Ishikawa (cell line): ENCODE data around the gene CD9.

Experiments
- CEBPB ChIP-seq: IDR thresholded peaks from 2 replicates; pipeline ENCODE4 v1.6.1; 2012
- CREB1 ChIP-seq: IDR thresholded peaks from 2 replicates; pipeline ENCODE4 v1.6.1; 2012; ENCODE audit warnings: low read depth
- EGR1 ChIP-seq: IDR thresholded peaks from 2 replicates; pipeline ENCODE4 v1.6.1; 2012
- EP300 ChIP-seq: IDR thresholded peaks from 2 replicates; pipeline ENCODE4 v1.6.1; 2012; ENCODE audit warnings: borderline replicate concordance
- FOXM1 ChIP-seq: IDR thresholded peaks from 2 replicates; pipeline ENCODE4 v1.6.1; 2012; ENCODE audit warnings: low read depth, borderline replicate concordance
- MAX ChIP-seq: IDR thresholded peaks from 2 replicates; pipeline ENCODE4 v1.6.1; 2012
- NFIC ChIP-seq: IDR thresholded peaks from 2 replicates; pipeline ENCODE4 v1.6.1; 2012
- RAD21 ChIP-seq: IDR thresholded peaks from 2 replicates; pipeline ENCODE4 v1.6.1; 2012; ENCODE audit warnings: low read depth
- TAF1 ChIP-seq: IDR thresholded peaks from 2 replicates; pipeline ENCODE4 v1.6.1; 2012; ENCODE audit warnings: low read depth, mild to moderate bottlenecking
- TCF12 ChIP-seq: IDR thresholded peaks from 2 replicates; pipeline ENCODE4 v1.6.1; 2012; ENCODE audit warnings: low read depth
- TEAD4 ChIP-seq: IDR thresholded peaks from 2 replicates; pipeline ENCODE4 v1.6.1; 2012
- YY1 ChIP-seq: IDR thresholded peaks from 2 replicates; pipeline ENCODE4 v1.6.1; 2012; ENCODE audit warnings: low read depth
- ZBTB7A ChIP-seq: IDR thresholded peaks from 2 replicates; pipeline ENCODE4 v1.6.1; 2012; ENCODE audit warnings: low read depth
- TF ChIP-seq, protein P1 (sequence below): IDR thresholded peaks from 2 replicates; pipeline ENCODE4 v1.6.1; 2012; ENCODE audit warnings: low read depth, mild to moderate bottlenecking
- TF ChIP-seq, protein P2 (sequence below): IDR thresholded peaks from 2 replicates; pipeline ENCODE4 v1.6.1; 2012

The CD9 gene

GRCh38 chr12:6205761-6206160, 5.6 kb downstream of the CD9 start:
- TF ChIP-seq, protein P1, sequence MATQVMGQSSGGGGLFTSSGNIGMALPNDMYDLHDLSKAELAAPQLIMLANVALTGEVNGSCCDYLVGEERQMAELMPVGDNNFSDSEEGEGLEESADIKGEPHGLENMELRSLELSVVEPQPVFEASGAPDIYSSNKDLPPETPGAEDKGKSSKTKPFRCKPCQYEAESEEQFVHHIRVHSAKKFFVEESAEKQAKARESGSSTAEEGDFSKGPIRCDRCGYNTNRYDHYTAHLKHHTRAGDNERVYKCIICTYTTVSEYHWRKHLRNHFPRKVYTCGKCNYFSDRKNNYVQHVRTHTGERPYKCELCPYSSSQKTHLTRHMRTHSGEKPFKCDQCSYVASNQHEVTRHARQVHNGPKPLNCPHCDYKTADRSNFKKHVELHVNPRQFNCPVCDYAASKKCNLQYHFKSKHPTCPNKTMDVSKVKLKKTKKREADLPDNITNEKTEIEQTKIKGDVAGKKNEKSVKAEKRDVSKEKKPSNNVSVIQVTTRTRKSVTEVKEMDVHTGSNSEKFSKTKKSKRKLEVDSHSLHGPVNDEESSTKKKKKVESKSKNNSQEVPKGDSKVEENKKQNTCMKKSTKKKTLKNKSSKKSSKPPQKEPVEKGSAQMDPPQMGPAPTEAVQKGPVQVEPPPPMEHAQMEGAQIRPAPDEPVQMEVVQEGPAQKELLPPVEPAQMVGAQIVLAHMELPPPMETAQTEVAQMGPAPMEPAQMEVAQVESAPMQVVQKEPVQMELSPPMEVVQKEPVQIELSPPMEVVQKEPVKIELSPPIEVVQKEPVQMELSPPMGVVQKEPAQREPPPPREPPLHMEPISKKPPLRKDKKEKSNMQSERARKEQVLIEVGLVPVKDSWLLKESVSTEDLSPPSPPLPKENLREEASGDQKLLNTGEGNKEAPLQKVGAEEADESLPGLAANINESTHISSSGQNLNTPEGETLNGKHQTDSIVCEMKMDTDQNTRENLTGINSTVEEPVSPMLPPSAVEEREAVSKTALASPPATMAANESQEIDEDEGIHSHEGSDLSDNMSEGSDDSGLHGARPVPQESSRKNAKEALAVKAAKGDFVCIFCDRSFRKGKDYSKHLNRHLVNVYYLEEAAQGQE = no peak
- TF ChIP-seq CEBPB = no peak
- TF ChIP-seq CREB1 = no peak
- TF ChIP-seq EP300 = no peak
- TF ChIP-seq EGR1 = no peak
- TF ChIP-seq NFIC = no peak
- no peak for TF ChIP-seq YY1
- TF ChIP-seq TAF1 = no peak
- TF ChIP-seq TCF12 = no peak
- no peak for TF ChIP-seq RAD21
- no peak for TF ChIP-seq TEAD4

DNA sequence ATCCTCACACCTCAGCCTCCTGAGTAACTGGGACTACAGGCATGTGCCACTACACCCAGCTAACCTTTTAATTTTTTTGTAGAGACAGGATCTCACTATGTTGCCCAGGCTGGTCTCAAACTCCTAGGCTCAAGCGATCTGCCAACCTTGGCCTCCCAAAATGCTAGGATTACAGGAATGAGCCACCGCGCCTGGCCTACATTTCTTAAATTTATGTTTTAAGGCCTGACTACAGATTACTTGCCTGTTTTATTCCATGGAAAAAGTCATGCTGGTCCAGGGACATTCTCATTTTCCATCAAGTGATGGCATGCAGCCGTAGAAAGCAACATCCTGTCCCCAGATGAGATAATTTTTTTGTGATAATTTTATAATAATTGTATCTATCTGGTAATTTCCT, 6.1 kb downstream of the CD9 start:
- TF ChIP-seq MAX = no peak
- TF ChIP-seq NFIC = no peak
- no peak for TF ChIP-seq ZBTB7A
- no peak for TF ChIP-seq TAF1
- no peak for TF ChIP-seq EGR1
- TF ChIP-seq TEAD4 = no peak
- TF ChIP-seq RAD21 = no peak
- no peak for TF ChIP-seq CEBPB
- TF ChIP-seq, protein P1 = no peak
- TF ChIP-seq TCF12 = no peak
- TF ChIP-seq YY1 = no peak
- TF ChIP-seq, protein P2, sequence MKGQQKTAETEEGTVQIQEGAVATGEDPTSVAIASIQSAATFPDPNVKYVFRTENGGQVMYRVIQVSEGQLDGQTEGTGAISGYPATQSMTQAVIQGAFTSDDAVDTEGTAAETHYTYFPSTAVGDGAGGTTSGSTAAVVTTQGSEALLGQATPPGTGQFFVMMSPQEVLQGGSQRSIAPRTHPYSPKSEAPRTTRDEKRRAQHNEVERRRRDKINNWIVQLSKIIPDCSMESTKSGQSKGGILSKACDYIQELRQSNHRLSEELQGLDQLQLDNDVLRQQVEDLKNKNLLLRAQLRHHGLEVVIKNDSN = no peak

DNA sequence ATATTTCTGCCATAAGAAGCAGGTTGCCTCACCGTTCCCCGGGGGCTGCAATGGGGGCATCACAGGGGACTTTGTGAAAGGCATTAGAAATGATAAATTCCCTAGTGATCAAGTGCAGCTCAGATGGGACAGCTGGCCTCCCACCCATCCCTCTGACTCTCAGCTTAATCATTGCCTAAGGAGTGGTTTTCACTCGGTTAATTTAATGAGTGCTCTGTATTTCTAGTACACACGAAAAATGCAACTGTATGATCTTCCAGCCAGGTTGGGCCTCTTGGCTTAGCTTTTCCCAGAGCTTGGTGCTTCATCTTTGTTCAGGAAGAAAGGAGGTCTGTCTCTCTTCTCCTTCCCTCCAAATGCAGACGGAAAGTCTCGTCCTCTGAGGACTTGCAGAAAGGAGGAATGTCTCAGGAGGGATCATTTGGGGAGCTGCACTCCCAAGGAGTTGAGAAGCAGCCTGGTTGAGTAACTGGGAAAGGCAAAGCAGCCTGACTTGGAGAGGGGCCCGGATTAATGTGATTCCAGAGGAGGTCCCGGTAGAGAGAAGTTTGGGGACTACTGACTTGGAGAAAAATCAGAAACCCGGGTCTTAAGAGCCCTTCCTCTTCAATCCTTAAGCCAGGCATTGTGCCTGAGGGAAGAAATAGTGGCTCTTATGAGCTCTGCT, 7.2 kb downstream of the CD9 start:
- no peak for TF ChIP-seq TEAD4
- no peak for TF ChIP-seq TCF12
- TF ChIP-seq, protein P2 = no peak
- TF ChIP-seq EP300 = no peak
- TF ChIP-seq NFIC = no peak
- no peak for TF ChIP-seq CREB1
- no peak for TF ChIP-seq TAF1

- TF ChIP-seq CREB1 = no peak
- TF ChIP-seq, protein P2 = no peak
- no peak for TF ChIP-seq TAF1
- TF ChIP-seq CEBPB = no peak
- TF ChIP-seq MAX = no peak
Measured at GRCh38 chr12:6208130-6208529, 7.9 kb downstream of the CD9 start.

DNA sequence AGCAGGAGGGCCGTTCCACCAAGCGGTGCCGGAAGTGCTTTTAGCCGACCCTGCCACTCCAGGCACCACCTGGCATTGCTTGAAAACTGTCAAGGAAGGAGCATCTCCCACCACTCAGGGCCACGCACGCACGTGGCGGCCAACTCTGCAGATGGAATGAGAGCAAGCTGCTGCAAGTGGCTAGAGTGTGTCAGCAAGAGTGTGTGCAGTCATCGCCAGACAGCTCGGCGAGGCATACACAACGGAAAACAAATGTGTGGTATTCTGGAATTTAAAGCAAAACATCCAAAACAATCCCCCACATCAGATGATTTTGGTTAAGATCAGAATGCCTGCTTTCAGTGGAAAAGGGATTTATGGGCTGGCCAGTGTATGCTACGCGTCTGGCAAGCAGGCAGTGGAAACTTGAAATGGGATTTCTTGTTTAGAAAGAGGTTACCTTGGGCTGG, 11.2 kb downstream of the CD9 start:
- no peak for TF ChIP-seq TAF1
- TF ChIP-seq MAX = no peak
- no peak for TF ChIP-seq RAD21
- TF ChIP-seq EGR1 = no peak
- TF ChIP-seq TEAD4 = no peak
- TF ChIP-seq CEBPB = no peak
- no peak for TF ChIP-seq NFIC
- no peak for TF ChIP-seq CREB1
- no peak for TF ChIP-seq YY1
- no peak for TF ChIP-seq TCF12

DNA sequence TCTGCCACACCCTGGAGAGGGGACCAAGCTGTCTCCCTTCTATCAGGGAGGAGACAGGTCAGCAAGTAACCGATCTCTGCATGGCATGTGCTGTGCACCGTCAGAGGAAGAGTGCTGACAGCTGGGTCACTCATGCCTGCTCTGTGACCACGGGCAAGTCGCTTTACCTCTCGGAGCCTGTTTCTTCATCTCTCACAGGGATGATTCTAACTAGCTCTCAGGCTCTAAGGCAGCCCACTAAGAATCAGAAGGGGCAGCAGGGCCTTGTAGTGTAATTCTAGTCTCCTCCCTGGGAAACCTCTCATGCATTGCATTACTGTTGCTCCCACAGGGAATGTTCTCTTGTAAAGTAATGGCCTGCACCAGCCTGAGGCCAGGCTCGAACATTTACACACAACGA, 11.9 kb downstream of the CD9 start:
- no peak for TF ChIP-seq TAF1
- no peak for TF ChIP-seq EP300
- no peak for TF ChIP-seq RAD21
- no peak for TF ChIP-seq CREB1
- no peak for TF ChIP-seq YY1
- TF ChIP-seq TEAD4 = no peak
- no peak for TF ChIP-seq NFIC
- TF ChIP-seq EGR1 = no peak
- TF ChIP-seq, protein P2 = no peak
- TF ChIP-seq MAX = no peak
- TF ChIP-seq CEBPB = no peak
- TF ChIP-seq, protein P1 = no peak
- TF ChIP-seq TCF12 = no peak
- no peak for TF ChIP-seq ZBTB7A
- TF ChIP-seq FOXM1 = no peak
